A673 (cell line): ENCODE data around the gene ACTR6. TPM values are rescaled to one million over a fixed set of nuclear protein-coding genes. Genes with fewer than 3 reads are reported as not detected.
"Not testable (repeated sequence)": the region's sequence is repeated elsewhere in the genome, so short reads cannot be mapped to it uniquely, and the experiment has no call there.

Experiments used
- BruUV-seq: library from RNA; stranded (reverse); fragments of 400-500 nt; replicated peaks from 2 replicates; lab custom pipeline; 2021; lab: Mats Ljungman, UMichigan
- CTCF ChIA-PET: fragments of 300-600 bp; sonication (Branson Sonifier 250); formaldehyde crosslinking; loops from one replicate; lab custom pipeline; 2022; ENCODE audit warnings: antibody characterized with exemption; lab: Charles Lee
- POLR2A ChIA-PET: fragments of 300-600 bp; sonication (Branson Sonifier 250); formaldehyde crosslinking; loops from one replicate; lab custom pipeline; 2022; ENCODE audit warnings: antibody characterized with exemption; ENCODE audit not compliant: low non-redundant PET; lab: Charles Lee
- DNase-seq: peaks from one replicate; pipeline ENCODE4 v3.0.0-alpha.2; 2015; ENCODE audit warnings: low spot score
- H3K27ac ChIP-seq: fragments of 200-600 bp; sonication (generic); 2 replicates; pipeline ENCODE4 v1.5.1; 2016; ENCODE audit warnings: mixed run types, low read depth, mild to moderate bottlenecking, mixed read lengths, antibody characterized with exemption, low read length; ENCODE audit not compliant: poor library complexity, severe bottlenecking
- H3K27me3 ChIP-seq: fragments of 200-600 bp; sonication (generic); replicated peaks from 2 replicates; pipeline ENCODE4 v1.6.1; 2017; ENCODE audit warnings: mixed run types, low read depth, mild to moderate bottlenecking, mixed read lengths, antibody characterized with exemption, low read length; ENCODE audit not compliant: insufficient read depth, poor library complexity
- H3K36me3 ChIP-seq: fragments of 200-600 bp; sonication (generic); 2 replicates; pipeline ENCODE4 v1.6.1; 2016; ENCODE audit warnings: mixed run types, mild to moderate bottlenecking, mixed read lengths, antibody characterized with exemption, low read length; ENCODE audit not compliant: insufficient read depth, poor library complexity, severe bottlenecking
- H3K4me1 ChIP-seq: fragments of 200-600 bp; sonication (generic); 2 replicates; pipeline ENCODE4 v1.6.1; 2017; ENCODE audit warnings: mixed run types, mild to moderate bottlenecking, mixed read lengths, antibody characterized with exemption, low read length; ENCODE audit not compliant: insufficient read depth, poor library complexity, severe bottlenecking
- H3K4me3 ChIP-seq: fragments of 200-600 bp; sonication (generic); 2 replicates; pipeline ENCODE4 v1.5.1; 2016; ENCODE audit warnings: low read depth, mixed run types, mild to moderate bottlenecking, mixed read lengths, low read length; ENCODE audit not compliant: poor library complexity, severe bottlenecking
- H3K9me3 ChIP-seq: fragments of 200-600 bp; sonication (generic); 2 replicates; pipeline ENCODE4 v1.6.1; 2016; ENCODE audit warnings: mixed run types, low read depth, mild to moderate bottlenecking, mixed read lengths, antibody characterized with exemption, low read length; ENCODE audit not compliant: poor library complexity, severe bottlenecking
- EZH2 ChIP-seq: fragments of 200-600 bp; sonication (generic); IDR thresholded peaks from 2 replicates; pipeline ENCODE4 v1.6.1; 2017; ENCODE audit warnings: borderline replicate concordance, low read depth, mild to moderate bottlenecking, mixed read lengths, antibody characterized with exemption, low read length; ENCODE audit not compliant: poor library complexity, severe bottlenecking
- intact Hi-C: fragments of 100-400 bp; cut with micrococcal nuclease; formaldehyde crosslinking; loops from one replicate; pipeline ENCODE4 v1.10.0; 2022; ENCODE audit not compliant: unreplicated experiment
- total RNA-seq: library from RNA; stranded (reverse); gene quantifications from 2 replicates; pipeline ENCODE4 v1.2.3, GENCODE V29; 2021
- TF ChIP-seq, protein P1 (sequence below): fragments of 300-800, 200-600 bp; sonication (generic); conservative IDR thresholded peaks from 2 replicates; pipeline ENCODE4 v1.5.1; 2017; ENCODE audit warnings: low read depth, mild to moderate bottlenecking, antibody characterized with exemption, low read length, moderate library complexity, mixed read lengths

ACTR6 gene
- total RNA-seq, 1 experiment from 2014 or later, result 36.0 TPM

DNA sequence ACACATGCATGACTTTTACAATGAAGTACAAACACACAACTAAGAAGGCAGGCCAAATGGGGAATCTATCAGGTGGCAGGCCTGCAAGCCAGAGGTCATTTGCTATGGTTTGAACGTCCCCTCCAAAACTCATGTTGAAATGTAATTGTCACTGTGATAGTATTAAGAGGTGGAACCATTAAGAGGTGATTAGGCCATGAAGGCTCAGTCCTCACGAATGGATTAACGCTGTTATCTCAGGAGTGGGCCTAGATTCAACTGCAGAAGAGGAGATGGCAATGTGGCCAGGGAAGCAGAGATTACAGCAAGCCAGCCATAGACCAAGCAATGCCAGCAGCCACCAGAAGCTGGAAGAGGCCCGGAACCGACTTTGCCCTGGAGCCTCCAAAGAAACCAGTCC, 13.5 kb upstream of the ACTR6 start:
- H3K9me3 ChIP-seq, result no peaks in the 10 kb centered on the region
- intact Hi-C loops, result no loop called here
- TF ChIP-seq EZH2, result no peak
- TF ChIP-seq, protein P1, sequence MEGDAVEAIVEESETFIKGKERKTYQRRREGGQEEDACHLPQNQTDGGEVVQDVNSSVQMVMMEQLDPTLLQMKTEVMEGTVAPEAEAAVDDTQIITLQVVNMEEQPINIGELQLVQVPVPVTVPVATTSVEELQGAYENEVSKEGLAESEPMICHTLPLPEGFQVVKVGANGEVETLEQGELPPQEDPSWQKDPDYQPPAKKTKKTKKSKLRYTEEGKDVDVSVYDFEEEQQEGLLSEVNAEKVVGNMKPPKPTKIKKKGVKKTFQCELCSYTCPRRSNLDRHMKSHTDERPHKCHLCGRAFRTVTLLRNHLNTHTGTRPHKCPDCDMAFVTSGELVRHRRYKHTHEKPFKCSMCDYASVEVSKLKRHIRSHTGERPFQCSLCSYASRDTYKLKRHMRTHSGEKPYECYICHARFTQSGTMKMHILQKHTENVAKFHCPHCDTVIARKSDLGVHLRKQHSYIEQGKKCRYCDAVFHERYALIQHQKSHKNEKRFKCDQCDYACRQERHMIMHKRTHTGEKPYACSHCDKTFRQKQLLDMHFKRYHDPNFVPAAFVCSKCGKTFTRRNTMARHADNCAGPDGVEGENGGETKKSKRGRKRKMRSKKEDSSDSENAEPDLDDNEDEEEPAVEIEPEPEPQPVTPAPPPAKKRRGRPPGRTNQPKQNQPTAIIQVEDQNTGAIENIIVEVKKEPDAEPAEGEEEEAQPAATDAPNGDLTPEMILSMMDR, result no peak
- H3K4me3 ChIP-seq, result no peak overlapping the region
- ChIA-PET CTCF (no interaction called here), POLR2A (no interaction called here)
- no peaks in the 10 kb centered on the region for H3K36me3 ChIP-seq
- DNase-seq, result no peak
- H3K4me1 ChIP-seq, result no peaks in the 10 kb centered on the region
- no peak overlapping the region for H3K27ac ChIP-seq
- BruUV-seq, result no TSS peak
- H3K27me3 ChIP-seq, result no peaks in the 10 kb centered on the region

DNA sequence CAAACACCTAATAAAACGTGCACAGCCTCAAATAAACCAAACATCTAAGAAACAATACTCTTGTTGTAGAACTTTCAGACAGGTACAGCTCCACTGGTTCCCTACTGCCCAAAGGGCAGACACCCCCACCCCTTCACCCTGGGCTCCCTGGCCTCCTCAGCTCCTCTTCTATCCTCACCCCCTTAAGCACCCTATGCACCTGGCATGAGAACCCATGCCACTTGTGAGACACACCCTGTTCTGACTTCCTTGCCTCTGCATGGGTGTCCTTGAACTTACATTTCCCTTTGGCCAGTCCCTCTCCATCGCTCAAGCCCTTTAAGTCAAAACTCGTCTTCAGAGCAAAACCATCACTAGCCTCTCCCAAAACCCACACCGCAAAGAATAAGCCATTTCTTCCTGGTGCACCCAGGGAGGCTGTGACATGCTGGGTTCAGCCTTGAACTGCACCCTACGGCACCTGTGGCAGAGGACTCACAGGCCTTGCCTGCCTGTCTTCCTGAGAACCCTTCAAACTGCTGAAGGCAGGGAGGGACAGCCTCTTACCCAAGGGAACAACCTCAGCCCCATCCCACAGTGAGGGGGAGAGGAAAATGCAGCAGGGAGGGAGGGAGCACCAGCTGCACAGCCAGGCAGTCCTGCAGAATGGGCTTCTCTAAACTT, 12.6 kb upstream of the ACTR6 start:
- ChIA-PET POLR2A (no interaction called here), CTCF (no interaction called here)
- no peaks in the 10 kb centered on the region for H3K36me3 ChIP-seq
- intact Hi-C loops, result no loop called here
- H3K27me3 ChIP-seq, result no peaks in the 10 kb centered on the region
- no peaks in the 10 kb centered on the region for H3K9me3 ChIP-seq
- no TSS peak for BruUV-seq
- no peak for DNase-seq
- H3K4me1 ChIP-seq, result no peaks in the 10 kb centered on the region
- TF ChIP-seq EZH2, result no peak
- TF ChIP-seq, protein P1, result no peak
- H3K4me3 ChIP-seq, result no peak overlapping the region
- no peak overlapping the region for H3K27ac ChIP-seq

- H3K4me3 ChIP-seq, intact Hi-C loops, H3K36me3 ChIP-seq, H3K27ac ChIP-seq, CTCF ChIA-PET, DNase-seq, BruUV-seq, POLR2A ChIA-PET, H3K27me3 ChIP-seq, H3K9me3 ChIP-seq, H3K4me1 ChIP-seq: not testable (repeated sequence)
Observed at GRCh38 chr12:100188888-100189635, 11.6 kb upstream of the ACTR6 start.
